Stimulated activated CD8-positive, alpha-beta memory T cell treated with anti-CD3 and anti-CD28 coated beads, Interleukin-12 subunit alpha, Interleukin-12 subunit beta, amount 100 ng/mL, for 24 hours (primary cell): ENCODE results near the gene SIRPB2.
"Not testable (repeated sequence)": the region's sequence is repeated elsewhere in the genome, so short reads cannot be mapped to it uniquely, and the experiment has no call there.

Experiments
- DNase-seq: peaks from one replicate; pipeline ENCODE4 v3.0.0-alpha.2; 2020; ENCODE audit errors: extremely low read depth

The SIRPB2 gene

DNA sequence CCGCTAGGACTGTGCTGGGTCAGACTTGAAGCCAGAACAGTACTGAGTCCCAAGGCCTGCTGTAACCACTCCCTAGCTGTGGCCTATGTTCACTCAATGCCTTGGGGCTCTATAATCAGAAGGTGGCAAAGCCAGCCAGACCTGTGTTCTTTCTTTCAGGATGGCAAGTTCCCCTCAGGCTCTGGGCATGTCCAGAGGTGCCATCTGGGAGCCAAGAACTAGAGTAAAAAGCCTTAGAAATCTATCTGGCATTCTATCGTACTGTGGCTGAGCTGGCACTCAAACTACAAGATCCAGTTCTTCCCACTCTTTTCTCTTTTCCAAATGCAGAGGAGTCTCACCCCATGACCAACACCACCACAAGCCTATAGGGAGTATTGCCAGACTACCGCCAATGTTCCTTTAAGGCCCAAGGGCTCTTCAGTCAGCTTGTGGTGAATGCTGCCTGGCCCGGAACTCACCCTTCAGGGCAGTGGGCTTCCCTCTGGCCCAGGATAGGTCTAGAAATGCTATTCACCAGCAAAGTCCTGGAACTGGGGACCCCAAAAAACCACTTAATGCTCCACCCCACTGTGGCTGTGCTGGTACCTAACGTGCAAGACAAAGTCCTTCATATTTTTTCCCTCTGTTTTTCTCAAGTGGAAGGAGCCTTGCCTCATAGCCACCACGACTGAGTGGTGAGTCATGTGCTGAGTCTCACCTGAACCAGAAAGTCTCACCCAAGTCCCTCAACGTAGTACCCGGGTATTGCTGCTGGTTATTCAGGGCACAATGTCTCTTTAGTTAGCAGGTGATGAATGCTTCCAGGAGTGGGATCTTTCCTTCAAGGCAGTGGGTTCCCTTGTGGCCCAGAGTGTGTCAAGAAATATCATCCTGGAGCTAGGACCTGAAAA, 8.6 kb upstream of the SIRPB2 start:
- DNase-seq: no peak

DNA sequence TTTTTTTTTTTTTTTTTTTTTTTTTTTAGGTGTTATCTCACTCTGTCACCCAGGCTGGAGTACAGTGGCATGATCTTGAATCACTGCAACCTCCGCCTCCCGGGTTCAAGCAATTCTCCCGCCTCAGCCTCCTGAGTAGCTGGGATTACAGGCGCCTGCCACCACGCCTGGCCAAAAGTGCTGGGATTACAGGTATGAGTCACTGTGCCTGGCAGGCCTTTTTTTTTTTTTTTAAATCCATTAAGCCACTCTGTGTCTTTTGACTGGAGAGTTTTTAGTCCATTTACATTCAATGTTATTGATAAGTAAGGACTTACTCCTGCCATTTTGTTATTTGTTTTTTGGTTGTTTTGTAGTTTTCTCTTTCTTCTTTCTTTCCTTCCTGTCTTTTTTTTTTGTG, 6.2 kb upstream of the SIRPB2 start:
- DNase-seq: not testable (repeated sequence)

DNA sequence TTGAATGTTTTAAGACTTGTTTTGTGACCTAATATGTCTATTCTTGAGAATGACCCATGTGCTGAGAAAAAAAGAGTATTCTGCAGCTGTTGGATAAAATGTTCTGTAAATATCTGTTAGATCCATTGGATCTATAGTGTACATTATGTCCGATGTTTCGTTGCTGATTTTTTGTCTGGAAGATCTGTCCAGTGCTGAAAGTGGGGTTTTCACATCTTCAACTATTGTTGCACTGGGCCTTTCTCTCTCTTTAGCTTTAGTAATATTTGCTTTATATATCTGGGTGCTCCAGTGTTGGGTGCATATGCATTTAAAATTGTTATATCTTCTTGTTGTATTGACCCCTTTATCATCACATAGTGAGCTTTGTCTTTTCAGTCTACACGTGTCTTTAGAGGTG, 5.7 kb upstream of the SIRPB2 start:
- no peak for DNase-seq

DNA sequence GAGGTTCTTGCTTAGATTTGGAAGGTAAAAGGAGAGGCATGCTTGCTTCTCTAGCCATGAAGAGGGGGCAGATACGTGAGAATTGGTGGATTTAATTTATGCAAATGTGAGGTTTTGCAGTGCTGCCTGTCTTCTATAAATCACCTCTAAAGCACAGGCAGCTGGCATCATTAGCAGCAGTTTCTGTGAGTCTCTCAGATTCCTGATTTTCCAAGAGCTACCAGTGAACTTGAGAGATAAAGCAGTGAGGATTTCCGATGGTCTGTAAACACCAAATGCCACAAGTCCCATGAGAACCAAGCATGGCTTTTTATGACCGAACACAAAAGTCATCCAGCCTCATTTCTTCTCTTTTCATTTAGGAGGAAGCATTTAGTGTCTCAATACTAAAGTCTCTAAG, 3.2 kb upstream of the SIRPB2 start:
- no peak for DNase-seq

DNA sequence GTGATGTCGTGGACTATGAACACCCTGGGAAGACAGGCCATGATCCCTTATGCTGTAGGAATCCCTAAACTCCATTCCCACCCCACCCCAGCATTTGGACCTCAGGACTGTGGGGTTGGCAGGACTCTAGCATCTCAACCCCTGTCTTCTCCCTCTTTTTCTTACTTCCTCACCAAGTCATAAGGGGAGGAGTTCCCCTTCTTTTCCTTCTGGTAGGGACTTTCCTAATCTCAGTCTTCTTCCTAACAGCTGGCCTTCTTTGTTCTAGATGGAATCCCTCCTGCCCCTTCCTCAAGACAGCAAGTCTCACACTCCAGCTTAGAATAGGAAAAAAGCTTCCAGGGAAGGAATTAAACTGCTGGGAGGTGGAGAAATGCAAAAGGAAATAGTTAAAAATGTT, 2.3 kb upstream of the SIRPB2 start:
- no peak for DNase-seq

DNA sequence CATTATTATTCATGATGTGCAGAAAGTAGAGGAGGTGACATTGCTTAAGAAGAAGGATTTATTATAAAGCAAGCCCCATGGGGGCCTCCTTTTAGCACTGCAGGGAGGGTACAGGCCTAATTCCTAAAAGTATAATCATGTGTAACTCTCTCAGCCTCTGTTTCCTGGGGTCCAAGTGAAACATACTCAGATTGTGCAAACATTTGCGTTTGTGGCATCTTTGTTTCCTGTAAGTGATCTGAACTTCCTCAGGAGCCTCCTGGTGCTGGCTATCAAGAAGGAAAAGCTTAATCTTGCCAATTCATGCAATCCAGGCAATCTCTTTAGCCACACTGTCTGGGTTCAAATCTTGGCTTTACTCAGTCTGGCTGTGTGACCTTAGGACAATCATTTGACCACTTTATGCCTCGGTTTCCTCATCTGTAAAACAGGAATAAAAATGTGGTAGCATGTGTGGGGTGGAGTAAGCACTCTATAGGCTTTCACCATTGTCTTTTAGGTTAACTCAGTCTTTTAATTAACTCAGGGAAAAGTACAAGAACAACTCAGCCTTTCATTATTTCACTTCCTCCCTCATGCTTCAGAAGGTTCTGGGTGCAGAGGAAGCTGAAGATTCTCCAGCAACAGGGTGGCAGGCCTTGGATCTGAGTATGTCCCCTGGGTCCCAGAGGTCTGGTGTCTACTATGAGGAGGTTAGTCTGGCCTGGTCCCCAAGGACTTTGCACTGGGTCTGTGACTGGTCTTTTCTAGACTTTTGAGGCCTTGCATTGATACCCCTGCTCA, 831 bp upstream of the SIRPB2 start:
- DNase-seq: no peak

DNA sequence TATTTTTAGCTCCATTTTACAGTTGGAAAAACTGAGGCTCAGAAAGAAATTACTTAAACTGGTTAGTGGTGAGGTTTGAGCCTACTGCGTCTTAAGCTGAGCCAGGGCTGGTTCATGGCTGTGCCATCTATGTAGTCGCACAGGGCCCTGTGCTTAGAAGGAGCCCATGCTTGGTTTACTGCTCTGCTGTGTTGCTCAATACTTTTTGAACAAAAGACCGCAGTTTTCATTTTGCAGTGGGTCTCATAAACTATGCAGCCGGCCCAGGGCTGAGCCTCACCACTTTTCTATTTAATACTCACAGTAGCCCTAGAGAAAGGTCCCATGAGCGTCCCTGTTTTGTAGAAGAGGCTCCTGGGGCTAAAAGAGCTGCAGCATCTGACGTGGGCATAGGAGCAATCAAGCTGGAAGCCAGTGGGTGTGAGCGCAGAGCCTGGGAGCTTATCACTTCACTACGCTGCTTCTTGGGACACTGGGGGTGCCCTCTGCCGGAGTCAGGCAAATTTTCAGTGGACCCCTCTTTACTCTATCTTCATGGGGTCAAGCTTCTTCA, 501 bp downstream of the SIRPB2 start:
- DNase-seq: no peak

DNA sequence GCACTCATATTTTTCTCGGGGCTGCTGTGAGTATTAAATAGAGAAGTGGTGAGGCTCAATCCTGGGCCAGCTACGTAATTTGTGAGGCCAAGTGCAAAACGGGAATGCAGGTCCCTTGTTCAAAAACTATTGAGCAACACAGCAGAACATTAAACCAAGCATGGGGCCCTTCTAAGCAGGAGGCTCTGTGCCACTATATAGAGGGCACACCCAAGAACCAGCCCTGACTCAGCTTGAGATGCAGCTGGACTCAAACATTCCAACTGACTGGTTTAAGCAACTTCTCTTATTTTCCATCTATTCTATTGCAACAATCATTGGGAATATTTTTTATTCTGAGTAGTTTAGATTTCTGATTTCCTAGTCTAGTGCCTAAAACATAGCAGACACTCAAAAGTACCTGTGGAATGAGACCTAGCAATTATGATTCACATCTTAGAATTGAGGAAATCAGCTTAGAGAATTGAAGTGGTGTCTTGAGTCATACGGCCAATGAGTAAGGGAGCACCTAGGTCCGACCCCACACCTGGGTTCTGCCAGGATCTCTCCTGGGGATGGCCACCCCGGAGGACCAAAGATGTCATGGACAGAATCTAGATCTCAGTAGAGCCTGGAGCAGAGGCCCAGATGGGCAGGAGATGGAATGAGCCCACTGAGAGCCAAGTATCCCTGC, 1.3 kb downstream of the SIRPB2 start:
- no peak for DNase-seq

DNA sequence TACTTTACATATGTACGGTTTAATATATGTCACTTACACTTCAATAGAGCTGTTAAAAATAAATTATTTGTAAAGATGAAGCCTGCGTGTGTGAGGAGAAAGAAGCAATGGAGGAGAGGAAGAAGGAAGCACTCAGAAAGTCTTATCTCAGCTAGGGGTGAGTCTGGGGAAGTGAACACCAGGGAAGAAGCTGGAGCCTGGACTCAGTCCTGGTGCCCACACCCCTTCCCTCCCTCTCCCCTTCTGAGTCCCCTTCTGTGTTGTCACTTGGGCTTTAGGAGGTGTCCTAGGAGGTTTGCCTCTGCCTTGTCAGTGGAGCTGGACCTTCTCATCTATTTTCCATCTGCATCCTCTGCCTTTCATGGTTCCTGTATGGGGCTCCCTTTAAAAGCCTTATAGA, 1.9 kb downstream of the SIRPB2 start:
- DNase-seq: no peak

DNA sequence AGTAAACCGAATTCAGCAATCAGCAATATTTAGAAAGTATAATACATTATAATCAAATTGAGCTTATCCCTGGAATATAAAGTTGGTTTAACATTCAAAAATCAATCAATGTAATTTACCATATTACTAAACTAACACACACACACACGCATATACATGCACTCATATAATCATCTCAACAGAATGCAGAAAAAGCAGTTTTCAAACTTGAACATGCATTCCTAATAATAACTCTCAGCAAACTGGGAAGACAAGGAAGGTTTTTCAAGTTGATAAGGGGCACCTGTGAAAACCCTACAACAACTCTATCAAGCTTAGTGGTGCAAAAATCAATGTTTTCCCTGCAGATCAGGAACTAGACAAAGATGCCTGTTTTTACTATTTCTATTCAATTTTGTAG, 4.7 kb downstream of the SIRPB2 start:
- DNase-seq: no peak

DNA sequence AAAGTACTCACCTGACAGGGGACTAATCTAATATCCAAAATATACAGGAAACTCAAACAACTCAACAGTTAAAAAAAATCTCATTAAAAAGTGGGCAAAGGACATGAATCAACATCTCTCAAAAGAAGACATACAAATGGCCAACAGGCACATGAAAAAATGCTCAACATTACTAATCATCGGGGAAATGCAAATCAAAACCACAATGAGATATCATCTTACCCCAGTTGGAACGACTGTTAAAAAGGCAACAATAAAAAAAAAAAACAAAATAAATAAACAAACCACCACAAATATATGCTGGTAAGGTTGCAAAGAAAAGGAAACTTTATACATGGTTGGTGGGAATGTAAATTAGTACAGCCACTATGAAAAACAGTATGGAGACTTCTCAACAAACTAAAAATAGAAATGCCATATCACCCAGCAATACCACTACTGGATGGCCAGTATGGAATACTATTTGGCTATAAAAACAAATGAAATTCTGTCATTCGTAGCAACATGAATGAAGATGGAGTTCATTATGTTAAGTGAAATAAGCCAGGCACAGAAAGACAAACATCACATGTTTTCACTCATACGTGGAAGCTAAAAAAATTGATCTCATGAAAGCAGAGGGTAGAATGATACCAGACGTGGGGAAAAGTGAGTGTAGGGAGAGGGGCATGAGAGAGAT, 6.6 kb downstream of the SIRPB2 start:
- DNase-seq: no peak

DNA sequence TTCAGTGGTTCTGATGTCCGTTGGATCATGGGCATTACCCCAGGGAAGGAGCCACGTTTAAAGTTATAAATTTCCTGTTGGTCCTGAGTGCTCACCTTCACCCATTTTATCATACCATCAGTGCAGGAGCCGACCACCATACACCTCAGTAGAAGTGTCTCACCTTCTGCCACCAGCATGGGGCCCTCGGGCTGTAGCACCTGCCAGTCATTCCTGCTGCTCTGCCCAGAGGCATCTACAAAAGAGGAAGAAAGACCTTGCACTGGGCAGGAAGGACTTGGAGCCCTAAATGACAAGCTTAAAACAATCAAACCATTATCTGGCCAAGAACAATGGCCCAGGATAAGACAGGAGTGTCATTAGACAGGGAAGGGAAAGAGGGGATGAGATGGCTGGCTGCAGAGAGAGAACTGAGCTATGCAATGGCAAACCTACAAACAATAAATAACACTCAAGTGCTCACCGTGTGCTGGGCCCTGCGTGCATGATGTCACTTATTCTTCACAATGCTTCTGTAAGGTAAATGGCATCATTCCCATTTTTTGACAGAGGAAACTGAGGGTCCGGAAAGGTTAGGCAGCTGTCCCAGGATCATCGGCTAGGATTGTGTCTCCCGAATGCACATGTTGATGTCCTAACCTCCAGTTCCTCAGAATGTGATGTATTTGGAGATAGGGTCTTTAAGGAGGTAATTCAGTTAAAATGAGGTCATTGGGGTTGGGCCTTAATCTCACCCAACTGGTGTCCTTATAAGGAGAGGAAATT, 11.2 kb downstream of the SIRPB2 start:
- DNase-seq: no peak

DNA sequence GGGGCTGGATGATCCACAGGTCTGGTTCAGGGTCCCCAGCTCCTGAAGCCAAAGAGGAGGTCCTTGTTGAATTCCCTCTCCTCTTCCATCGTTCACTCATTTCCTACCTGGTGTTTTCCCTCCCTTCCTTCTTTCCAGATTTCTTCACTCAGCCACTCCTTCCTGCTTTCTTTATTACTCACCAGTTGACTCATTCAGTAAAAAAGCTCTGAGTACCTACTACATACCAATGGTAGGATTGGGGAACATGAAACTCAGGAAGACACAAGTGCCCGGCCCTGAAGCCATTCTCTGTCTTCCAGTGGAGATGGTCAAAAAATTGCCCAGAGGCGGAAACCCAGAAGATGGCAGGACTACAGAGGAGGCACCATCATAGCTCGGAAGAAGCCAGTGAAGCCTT, 12.7 kb downstream of the SIRPB2 start:
- DNase-seq: no peak

DNA sequence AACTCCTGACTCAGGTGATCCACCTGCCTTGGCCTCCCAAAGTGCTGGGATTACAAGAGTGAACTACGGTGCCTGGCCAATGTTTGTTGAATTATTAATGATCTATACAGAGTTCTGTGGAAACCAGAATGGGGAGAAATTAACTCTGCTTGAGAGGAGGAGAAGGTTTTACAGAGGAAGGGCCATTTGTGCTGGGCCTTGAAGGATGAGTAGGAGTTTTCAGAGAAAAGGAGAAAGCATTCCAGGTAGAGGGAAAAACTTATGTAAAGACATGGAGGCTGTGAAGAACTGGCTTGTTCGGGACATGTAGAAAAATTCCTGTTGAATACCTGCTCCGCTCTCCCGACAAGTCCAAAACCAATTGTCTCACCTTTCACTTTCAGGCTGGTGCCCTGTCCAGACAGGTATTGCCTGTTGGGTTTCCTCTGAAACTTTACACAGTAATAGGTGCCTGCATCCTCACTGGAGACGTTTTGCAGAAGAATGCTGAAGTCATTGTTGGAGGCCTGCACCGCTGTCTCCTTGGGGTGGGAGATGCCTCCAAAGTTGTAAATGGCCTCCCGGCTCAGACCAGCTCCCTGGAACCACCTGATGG, 13.2 kb downstream of the SIRPB2 start:
- no peak for DNase-seq

DNA sequence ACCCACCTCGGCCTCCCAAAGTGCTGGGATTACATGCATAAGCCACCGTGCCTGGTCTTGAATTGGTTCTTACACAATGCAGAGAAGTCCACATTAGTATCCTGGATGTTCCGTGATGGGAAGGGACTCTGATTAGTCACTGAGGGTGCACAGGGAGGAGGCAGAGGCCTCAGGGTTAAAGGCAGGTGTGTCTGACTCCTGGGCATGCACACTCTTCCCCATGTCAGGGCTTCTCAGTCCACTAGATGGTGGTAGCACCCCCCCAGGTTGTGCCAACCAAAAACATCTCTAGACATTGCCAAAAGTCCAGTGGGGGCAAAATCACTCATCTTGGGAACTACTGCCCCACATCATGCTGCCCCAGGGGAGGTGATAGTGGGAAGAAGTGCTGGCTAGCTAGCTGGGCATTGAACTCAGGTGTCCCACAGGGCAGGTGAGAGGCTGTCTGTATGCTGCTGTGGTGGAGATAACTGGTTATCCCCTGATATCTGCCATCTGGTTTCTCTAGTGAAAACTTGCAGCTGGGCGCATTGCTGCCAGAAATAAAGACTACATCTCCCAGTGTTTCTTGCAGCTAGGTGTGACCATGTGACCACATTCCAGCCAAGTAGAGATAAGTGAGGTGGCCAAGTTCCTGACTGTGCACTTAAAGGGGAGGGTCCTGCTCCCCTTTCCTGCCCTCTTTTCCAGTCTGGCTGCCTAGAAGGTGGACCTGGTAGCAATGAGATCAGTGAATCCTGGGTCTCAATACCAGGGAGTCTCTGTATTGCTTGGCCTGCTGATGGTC, 16.2 kb downstream of the SIRPB2 start:
- DNase-seq: no peak

DNA sequence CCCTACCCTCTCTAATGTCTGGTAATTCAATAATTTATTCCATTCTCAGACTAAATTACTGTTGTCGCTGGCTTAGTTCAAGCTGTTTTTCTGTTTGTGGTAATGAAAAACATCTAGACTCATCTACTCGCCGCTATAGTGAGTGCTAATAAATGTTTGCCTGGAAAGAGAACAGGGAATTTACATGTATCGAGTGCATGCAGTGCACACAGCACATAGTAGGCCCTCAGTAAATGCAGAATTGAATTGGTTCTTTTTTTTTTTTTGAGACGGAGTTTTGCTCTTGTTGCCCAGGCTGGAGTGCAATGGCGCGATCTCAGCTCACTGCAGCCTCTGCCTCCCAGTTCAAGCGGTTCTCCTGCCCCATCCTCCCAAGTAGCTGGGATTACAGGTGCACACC, 16.9 kb downstream of the SIRPB2 start:
- no peak for DNase-seq

DNA sequence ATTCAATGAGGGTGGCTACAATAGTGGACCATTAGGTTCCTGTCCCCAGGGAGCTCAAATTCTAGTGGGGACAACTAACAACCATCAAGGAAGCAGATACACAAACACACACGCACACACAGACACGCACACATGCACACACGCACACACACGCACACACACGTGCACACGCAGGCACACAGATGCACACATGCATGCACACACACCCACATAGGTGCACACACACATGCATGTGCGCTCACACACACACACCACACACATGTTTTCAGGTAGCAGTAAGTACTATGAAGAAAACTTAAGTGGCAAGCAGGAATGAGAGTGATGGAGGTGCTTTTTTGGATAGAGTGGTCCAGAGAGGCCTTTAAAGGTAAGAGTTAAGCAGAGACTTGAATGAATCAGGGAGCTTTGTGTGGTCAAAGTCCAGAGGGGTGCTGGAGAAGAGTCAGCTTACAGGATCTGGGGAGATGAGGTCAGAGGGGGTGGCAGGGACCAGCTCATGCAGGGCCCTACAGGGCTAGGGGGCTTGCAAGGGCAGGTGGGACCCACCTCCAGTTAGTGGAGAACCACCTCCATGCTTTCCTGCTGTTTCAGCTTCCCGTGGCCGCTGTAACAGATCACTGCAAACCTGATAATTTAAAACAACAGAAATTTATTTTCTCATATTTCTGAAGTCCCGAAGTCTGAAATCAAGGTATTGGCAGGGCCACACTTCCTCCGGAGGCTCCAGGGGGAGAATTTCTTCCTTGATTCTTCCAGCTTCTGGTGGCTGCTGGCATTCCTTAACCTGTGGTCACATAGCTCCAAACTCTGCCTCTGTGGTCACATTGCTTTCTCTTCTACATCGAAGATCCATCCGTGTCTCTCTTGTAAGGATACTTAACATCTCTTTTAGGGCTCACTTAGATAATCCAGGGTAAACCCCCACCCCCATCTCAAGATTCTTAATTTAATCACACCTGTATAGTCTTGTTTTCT, 17.7 kb downstream of the SIRPB2 start:
- no peak for DNase-seq

DNA sequence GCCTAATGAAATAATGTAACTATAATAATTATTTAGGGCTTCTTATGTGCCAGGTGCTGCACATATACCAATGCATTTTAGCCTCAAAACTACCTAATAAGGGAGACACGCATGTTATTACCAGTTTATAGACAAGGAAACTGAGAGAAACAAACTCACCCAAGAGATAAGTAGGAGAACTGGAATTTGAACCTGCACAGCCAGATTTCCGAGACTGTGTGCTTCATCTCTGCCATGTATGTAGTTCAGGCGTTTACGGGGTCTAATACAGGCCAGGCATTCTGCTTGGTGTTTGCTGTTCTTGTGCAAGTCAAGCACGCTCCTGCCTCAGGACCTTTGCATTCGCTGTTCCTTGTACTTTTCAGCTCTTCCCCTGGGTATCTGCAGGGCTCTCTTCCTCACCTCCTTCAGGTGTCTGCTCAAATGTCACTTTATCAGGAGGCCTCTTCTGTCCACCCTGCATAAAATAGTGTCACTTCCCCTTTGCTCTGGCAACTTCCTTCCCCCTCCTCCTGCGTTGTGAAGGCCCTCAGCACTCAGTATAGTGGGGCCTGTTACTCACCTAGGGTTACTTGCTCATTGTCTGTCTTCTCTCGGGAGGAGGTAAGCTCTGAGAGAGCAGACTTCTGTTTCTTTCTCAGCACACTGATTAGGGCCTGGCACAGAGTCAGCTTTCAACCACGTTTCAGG, 18.5 kb downstream of the SIRPB2 start:
- DNase-seq: no peak
